Brain microvascular endothelial cell (primary cell): ENCODE measurements around the gene IL2RA.

Experiments
- DNase-seq: peaks from one replicate; pipeline ENCODE4 v3.0.0-alpha.2; 2020
- H3K27ac ChIP-seq: fragments of 250-450 bp; sonication (Bioruptor Pico); 2 replicates; pipeline ENCODE4 v1.5.1; 2020; ENCODE audit warnings: mild to moderate bottlenecking, moderate library complexity
- H3K27me3 ChIP-seq: fragments of 250-450 bp; sonication (Bioruptor Pico); replicated peaks from 2 replicates; pipeline ENCODE4 v1.5.1; 2020; ENCODE audit warnings: mild to moderate bottlenecking
- H3K36me3 ChIP-seq: fragments of 250-450 bp; sonication (Bioruptor Pico); replicated peaks from 2 replicates; pipeline ENCODE4 v1.5.1; 2020; ENCODE audit warnings: mild to moderate bottlenecking
- H3K4me3 ChIP-seq: 2 replicates; pipeline ENCODE4 v1.5.1; 2011; ENCODE audit warnings: low read depth, mild to moderate bottlenecking, control low read depth, low read length, moderate library complexity
- in situ Hi-C: cut with HindIII; loops from 2 replicates; pipeline ENCODE4 v1.10.0; 2017; ENCODE audit warnings: low sequenced_read_pairs, low pct_ligation_motif_present
- TF ChIP-seq, protein P1 (sequence below): IDR thresholded peaks from 2 replicates; pipeline ENCODE4 v1.5.1; 2011; ENCODE audit warnings: low read depth, mild to moderate bottlenecking, moderate library complexity, low read length, control low read depth, inconsistent platforms; ENCODE audit errors: missing control alignments

The IL2RA gene

DNA sequence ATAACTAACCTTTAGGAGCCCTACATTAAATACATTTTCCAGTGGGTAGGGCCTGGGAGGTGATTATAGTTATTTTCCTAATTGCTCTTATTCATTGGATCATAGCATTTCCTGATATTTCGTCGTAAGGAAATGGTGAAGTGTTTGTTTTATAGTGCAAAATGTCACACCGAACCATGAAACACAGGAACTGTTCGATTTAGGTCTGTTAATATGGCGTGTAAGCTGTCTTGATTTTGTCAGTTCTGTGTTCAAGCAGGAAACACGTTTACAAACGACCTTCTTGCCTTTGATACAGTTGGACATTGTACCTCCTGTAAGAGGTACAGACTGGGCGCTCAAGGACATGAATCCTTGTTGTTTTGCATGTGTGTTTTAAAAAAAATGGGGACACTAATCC is 41.4 kb upstream of the IL2RA start:
- no peak for DNase-seq
- H3K27me3 ChIP-seq: no peaks in the 10 kb centered on the region
- peaks cover 17% of the 10 kb centered on the region for H3K36me3 ChIP-seq
- in situ Hi-C loops: no loop called here
- no peak overlapping the region for H3K27ac ChIP-seq
- TF ChIP-seq, protein P1, sequence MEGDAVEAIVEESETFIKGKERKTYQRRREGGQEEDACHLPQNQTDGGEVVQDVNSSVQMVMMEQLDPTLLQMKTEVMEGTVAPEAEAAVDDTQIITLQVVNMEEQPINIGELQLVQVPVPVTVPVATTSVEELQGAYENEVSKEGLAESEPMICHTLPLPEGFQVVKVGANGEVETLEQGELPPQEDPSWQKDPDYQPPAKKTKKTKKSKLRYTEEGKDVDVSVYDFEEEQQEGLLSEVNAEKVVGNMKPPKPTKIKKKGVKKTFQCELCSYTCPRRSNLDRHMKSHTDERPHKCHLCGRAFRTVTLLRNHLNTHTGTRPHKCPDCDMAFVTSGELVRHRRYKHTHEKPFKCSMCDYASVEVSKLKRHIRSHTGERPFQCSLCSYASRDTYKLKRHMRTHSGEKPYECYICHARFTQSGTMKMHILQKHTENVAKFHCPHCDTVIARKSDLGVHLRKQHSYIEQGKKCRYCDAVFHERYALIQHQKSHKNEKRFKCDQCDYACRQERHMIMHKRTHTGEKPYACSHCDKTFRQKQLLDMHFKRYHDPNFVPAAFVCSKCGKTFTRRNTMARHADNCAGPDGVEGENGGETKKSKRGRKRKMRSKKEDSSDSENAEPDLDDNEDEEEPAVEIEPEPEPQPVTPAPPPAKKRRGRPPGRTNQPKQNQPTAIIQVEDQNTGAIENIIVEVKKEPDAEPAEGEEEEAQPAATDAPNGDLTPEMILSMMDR: no peak
- no peak overlapping the region for H3K4me3 ChIP-seq

DNA sequence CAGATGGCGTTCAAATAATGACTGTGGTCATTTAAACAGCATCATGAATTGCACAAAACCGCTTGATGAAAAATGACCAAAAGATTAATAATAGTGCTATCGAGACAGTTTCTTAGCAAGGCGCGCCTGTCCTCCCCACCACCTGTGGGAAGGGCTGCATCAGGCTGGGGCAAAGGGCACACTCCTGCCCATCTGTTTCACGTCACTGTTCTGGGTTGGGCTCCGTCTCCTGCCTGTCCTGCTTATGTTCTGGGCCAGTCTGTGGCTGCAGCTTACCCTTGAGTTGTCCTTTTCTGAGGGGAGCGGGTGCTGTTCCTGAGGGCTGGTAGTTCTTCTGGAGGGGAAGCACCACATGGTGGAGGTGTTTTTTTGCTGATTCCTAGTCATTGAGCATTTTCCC is 40.0 kb upstream of the IL2RA start:
- no peak for DNase-seq
- H3K27me3 ChIP-seq: no peaks in the 10 kb centered on the region
- no peak overlapping the region for H3K27ac ChIP-seq
- TF ChIP-seq, protein P1: no peak
- no peak overlapping the region for H3K4me3 ChIP-seq
- in situ Hi-C loops: no loop called here
- peaks cover 11% of the 10 kb centered on the region for H3K36me3 ChIP-seq

GRCh38 chr10:6101181-6101580 is 39.0 kb upstream of the IL2RA start:
- Histone ChIP-seq H3K36me3 (peaks cover 11% of the 10 kb centered on the region), H3K4me3 (no peak overlapping the region), H3K27me3 (no peaks in the 10 kb centered on the region), H3K27ac (no peak overlapping the region)
- in situ Hi-C loops: no loop called here
- TF ChIP-seq, protein P1: no peak
- DNase-seq: no peak

DNA sequence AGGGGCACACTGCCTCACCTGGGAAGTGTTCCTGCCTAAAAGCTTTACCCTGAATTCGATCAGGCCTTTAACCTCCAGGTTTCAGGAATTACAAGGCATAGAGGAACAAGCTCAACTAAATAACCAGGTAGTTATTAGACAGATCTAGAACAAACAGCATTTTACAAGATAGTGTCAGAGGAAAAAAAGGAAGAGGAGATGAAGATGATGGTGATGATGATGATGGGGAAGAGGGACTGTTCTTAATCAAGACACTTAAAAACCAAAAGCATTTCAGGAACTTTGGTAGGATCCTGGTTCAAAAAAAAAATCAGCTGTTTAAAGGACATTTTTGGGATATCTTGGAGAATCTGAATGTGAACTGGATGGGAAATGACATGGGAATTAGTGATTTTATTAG is 38.2 kb upstream of the IL2RA start:
- H3K36me3 ChIP-seq: peaks cover 11% of the 10 kb centered on the region
- no peak overlapping the region for H3K27ac ChIP-seq
- DNase-seq: no peak
- TF ChIP-seq, protein P1: no peak
- H3K27me3 ChIP-seq: no peaks in the 10 kb centered on the region
- in situ Hi-C loops: no loop called here
- H3K4me3 ChIP-seq: no peak overlapping the region

GRCh38 chr10:6098156-6098555 is 36.0 kb upstream of the IL2RA start:
- Histone ChIP-seq H3K36me3 (peaks cover 11% of the 10 kb centered on the region), H3K27me3 (no peaks in the 10 kb centered on the region), H3K27ac (no peak overlapping the region), H3K4me3 (no peak overlapping the region)
- TF ChIP-seq, protein P1: no peak
- in situ Hi-C loops: no loop called here
- no peak for DNase-seq

GRCh38 chr10:6097063-6097462 is 34.9 kb upstream of the IL2RA start:
- no peak for DNase-seq
- TF ChIP-seq, protein P1: no peak

More at GRCh38 chr10:6097063-6097462, 34.9 kb upstream of the IL2RA start:
- in situ Hi-C loops: no loop called here
- Histone ChIP-seq H3K27me3 (no peaks in the 10 kb centered on the region), H3K27ac (no peak overlapping the region), H3K36me3 (peaks cover 6% of the 10 kb centered on the region), H3K4me3 (no peak overlapping the region)
